D341Med (cell line): ENCODE results near the gene DAND5.

ENCODE experiments used
- DNase-seq: peaks from one replicate; pipeline ENCODE4 v3.0.0; 2012; ENCODE audit warnings: low spot score

DAND5 gene

GRCh38 chr19:12967907-12968306, 1.5 kb upstream of the DAND5 start:
- DNase-seq = no peak

DNA sequence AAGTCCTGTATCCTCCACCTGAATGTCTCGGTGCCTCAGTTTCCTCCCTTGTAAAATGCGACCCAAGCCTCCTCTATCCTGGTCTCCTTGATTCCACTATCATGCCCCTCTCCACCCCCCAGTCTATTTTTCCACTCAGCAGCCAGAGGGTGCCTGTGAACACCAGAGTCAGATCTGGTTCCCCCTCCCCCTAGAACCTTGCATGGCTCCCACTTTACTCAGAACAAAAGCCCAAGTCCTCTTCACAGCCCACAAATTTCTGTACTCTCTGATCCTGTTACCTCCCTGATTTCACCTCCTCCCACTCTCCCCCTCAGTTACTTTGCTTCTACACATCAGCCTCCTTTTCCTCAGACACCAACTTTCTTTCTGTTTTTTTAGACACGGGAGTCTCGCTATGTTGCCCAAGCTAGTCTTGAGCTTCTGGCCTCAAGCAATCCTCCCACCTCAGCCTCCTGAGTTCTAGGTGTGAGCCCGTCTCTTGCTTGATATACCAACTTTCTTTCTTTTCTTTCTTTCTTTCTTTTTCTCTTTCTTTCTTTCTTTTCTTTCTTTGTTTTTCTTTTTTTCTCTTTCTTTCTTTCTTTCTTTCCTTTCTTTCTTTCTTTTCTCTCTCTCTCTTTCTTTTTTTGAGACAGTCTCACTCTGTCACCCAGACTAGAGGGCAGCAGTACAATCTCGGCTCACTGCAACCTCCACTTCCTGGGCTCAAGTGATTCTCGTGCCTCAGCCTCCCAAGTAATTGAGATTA, 869 bp downstream of the DAND5 start:
- no peak for DNase-seq

- DNase-seq = no peak
These were observed 3.9 kb downstream of the DAND5 start for GRCh38 chr19:12973236-12973635.

DNA sequence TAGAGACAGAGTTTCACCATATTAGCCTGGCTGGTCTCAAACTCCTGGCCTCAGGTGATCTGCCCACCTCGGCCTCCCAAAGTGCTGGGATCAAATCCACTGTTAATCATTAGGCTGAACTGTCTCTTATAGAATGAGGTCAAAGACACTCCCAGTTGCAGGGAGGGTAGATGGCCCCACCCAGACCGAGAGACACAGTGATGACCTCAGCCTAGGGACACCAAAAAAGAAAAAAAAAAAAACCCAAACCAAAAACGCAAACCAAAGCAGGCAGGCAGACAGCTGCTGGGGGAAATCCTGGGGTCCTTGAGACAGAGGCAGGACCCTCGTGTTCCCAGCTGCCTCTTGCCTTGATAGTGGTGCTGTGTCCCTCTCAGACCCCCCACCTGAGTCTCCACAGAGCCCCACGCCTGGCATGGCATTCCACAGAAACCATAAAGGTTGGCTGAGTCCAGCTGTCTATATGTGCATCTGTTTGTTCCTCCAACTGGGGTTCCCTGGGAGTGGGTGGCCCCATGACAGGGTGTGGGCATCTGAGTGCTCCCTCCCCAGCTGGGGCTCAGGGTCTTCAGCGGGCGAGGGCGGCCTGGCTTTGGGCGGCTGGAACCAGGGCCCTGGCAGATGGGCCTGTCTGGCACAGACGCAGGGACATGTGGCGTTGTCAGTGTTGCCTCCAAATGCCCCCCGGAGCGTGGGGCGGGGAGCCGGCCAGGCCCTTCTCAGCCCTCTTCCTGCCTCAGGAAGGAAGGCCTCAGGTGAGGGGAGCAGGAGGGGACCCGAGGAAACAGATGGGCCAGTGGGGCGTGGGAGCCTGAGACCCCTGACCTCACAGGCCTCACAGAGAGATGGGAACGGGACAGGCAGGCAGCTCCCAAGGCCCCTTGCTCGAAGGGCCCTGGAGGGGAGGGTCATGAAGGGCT, 5.2 kb downstream of the DAND5 start:
- DNase-seq = peak; percentile 84

DNA sequence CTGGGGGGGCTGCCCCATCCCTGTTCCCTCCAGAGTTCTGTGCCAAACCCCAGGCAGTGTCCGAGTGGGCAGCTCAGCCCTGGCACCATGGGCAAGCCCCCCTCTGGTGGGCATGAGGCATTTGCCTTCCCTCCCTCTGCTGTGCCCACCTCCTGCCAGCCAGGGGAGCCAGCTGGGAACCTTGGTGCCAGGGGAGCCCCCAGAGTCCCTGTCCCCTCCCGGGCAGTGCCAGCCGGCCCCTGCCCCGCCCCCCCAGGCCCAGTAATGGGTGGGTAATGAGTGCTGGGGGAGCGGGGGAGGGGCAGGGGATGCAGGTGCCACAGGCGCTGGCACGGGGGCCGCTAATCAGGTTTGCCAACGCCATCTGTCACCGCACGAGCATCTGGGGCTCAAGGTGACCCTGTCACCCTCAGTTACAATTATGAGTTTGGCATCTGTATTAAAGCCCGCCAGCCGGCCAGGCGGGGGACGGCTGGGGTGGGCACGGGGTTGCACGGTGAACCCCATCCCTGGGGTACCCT, 5.9 kb downstream of the DAND5 start:
- peak; percentile 73 for DNase-seq

- peak; percentile 43 for DNase-seq
These were observed 6.7 kb downstream of the DAND5 start for GRCh38 chr19:12976109-12976508.

DNA sequence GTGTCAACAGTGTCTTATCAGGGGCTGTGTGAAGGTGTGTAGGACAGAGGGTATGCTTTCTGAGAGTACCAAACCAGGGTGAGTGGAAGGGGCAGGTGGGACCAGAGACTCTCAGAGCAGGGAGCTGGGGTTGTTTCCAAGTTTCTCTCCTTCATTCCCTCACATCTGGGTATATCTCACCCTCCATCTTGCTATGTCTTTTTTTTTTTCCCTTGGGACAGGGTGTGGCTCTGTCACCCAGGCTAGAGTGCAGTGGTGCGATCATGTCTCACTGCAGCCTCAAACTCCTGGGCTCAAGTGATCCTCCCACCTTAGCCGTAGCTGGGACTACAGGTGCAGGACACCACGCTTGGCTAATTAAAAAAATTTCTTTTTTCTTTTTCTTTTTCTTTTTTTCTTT, 10.6 kb downstream of the DAND5 start:
- DNase-seq = no peak

GRCh38 chr19:12982648-12983047, 13.3 kb downstream of the DAND5 start:
- DNase-seq = no peak

GRCh38 chr19:12983091-12983490, 13.7 kb downstream of the DAND5 start:
- no peak for DNase-seq

- DNase-seq = peak; percentile 98
These were observed 14.3 kb downstream of the DAND5 start for GRCh38 chr19:12983542-12984142.

DNA sequence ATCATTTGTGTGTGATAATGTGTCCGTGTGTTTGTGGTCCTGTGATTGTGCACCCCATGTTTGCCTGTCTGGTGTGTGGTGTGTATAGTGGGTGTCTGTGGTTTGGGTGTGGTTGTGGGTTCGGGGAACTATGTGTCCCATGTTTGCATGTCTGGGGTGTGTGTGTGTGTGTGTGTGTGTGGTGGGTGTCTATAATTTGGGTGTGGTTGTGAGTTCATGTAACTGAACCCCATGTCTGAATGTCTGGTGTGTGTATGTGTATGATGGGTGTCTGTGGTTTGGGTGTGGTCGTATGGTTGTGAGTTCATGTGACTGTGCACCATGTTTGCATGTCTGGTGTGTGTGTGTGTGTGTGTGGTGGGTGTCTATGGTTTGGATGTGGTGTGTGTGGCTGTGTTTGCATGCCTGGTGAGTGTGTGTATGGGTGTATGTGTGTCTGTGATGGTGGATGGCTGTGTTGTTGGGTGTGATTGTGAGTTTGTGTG, 14.8 kb downstream of the DAND5 start:
- DNase-seq = no peak

- no peak for DNase-seq
These were observed 15.3 kb downstream of the DAND5 start for GRCh38 chr19:12984683-12985048.

- no peak for DNase-seq
These were observed 15.8 kb downstream of the DAND5 start for GRCh38 chr19:12985049-12985776.

GRCh38 chr19:12986726-12987125, 17.4 kb downstream of the DAND5 start:
- no peak for DNase-seq

GRCh38 chr19:12987190-12987589, 17.8 kb downstream of the DAND5 start:
- no peak for DNase-seq

- no peak for DNase-seq
These were observed 18.4 kb downstream of the DAND5 start for GRCh38 chr19:12987781-12988180.

DNA sequence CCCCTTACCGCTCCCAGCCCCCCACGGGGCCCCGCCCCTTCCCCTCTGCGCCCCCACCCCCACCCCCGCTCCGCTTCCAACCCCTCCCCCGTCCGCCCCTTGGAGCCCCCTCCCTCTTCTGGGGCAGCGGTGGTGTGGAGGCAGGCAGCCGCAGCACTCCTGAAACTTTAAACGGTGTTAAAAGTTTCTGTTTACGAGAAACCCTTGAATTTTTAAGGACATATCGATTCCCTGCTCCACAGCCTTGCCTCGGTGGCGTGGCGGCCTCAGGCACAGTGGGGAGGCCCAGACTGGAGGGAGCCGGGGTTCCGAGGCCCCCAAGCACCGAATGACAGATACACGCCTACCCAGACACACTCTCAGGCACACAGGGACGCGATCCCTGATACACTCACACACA, 21.1 kb downstream of the DAND5 start:
- DNase-seq = no peak

GRCh38 chr19:12990853-12991252, 21.5 kb downstream of the DAND5 start:
- DNase-seq = no peak

DNA sequence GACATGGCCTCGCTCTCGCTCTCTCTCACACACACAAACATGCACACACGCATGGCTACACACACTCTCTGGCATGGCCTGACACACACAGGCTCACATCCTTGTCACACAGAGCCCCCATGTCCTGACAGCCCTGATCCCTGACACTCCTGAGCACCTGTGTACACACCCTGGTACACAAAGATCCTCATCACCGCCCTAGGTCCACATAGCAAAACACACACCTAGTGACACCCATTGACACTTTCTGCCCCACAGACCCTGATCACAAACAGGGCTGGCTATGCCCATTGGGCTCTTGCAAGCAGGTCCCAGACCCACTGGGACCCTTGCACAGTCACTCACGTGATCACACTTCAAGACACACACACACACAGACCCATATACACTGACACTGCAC, 21.9 kb downstream of the DAND5 start:
- no peak for DNase-seq

DNA sequence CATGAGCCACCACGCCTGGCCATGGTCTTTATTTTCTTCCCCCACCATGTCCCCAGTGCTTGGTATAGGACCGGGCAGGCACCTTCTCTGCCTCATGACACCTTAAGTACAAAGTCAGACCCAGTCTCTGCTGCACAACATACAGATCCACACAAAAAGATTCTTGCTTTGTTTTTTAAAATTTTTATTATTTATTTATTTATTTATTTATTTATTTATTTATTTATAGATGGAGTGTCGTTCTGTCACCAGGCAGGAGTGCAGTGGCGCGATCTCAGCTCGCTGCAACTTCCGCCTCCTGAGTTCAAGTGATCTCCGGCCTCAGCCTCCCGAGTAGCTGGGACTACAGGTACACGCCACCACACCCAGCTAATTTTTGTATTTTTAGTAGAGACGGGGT, 23.4 kb downstream of the DAND5 start:
- DNase-seq = no peak

DNA sequence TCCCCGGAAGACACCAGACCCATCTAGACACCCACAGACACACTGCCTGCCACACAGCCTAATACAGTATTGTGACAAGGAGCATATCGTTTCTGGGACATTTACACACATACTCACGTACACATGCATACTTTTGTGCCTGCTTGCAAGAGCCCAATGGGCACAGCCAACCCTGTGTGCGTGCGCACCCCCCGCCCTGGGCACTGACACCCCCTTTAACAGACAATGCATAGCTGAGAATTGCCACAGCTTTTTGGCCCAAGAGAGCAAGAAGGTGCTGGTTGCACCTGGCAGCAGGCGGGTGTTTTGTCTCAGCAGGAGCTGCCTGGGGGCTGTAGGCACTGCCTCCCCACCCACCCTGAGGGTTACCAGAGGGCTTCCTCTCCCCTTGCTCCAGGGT, 24.2 kb downstream of the DAND5 start:
- no peak for DNase-seq
